ENCODE data around the gene PROZ. TPM values are rescaled to one million over a fixed set of nuclear protein-coding genes. Genes with fewer than 3 reads are reported as not detected.

Gene PROZ
- total and polyA plus RNA-seq, 2 of the 13 experiments (the other 11 are each of a cell fraction or from before 2014, with no cell fraction given), result 5.6 to 22.5 TPM

DNA sequence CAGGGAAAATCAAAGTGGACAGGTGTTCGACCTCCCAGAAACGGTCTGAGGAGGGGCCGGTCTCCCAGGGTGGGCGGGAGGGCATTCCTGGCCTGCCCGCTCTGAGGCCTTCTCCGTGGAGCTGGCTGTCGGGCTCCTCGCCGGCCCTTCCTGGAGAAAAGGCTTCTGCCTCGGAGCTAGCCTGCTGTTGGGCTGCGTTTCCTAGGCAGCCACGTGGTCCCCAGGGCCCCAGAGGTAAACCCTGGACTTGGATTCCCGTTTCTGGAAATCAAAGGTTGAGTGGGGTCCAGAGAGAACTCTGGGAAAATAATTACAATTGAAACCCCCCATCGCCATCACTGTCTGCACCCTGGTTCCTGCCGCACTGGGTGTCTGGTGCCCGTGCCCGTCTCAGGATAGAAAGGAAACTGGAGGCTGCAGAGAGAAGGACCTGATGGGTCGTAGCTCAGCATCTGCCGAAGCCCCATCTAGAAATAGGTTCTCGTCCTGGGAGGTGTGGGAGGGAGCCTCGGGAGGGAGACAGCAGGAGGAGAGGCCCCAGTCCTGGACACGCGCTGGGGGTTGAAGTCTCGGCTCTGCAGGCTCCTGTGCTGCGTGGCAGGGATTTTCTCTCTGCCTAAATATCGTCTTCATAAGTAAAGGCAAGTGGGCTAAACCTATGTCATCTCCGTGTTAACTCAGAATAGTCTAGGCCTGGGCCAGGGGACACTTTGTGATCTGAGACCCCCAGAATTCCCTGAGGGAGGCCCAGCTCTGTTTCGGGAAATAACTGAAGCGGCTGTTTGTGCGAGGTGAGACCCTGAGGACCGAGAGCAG lies 7.7 kb upstream of the PROZ start (continued):
- no peak for TF ChIP-seq MAZ (IDR thresholded peaks at IDR 0.05; ENCODE audit: borderline replicate concordance, low read depth, low read length)
- no peak for TF ChIP-seq MAZ (CRISPR knock-in tag; IDR thresholded peaks at IDR 0.05; ENCODE audit: low read depth)
- no peak for TF ChIP-seq NRL (CRISPR knock-in tag; IDR thresholded peaks at IDR 0.05; ENCODE audit: borderline replicate concordance)
- TF ChIP-seq DMAP1 (CRISPR knock-in tag; IDR thresholded peaks at IDR 0.05), result peak; percentile 49; the same call in 1 of the 2 replicates
- no peak for TF ChIP-seq GFI1 (CRISPR knock-in tag; IDR thresholded peaks at IDR 0.05; ENCODE audit: borderline replicate concordance)
- TF ChIP-seq ZNF713 (CRISPR knock-in tag; IDR thresholded peaks at IDR 0.05), result no peak
- TF ChIP-seq, protein P1, sequence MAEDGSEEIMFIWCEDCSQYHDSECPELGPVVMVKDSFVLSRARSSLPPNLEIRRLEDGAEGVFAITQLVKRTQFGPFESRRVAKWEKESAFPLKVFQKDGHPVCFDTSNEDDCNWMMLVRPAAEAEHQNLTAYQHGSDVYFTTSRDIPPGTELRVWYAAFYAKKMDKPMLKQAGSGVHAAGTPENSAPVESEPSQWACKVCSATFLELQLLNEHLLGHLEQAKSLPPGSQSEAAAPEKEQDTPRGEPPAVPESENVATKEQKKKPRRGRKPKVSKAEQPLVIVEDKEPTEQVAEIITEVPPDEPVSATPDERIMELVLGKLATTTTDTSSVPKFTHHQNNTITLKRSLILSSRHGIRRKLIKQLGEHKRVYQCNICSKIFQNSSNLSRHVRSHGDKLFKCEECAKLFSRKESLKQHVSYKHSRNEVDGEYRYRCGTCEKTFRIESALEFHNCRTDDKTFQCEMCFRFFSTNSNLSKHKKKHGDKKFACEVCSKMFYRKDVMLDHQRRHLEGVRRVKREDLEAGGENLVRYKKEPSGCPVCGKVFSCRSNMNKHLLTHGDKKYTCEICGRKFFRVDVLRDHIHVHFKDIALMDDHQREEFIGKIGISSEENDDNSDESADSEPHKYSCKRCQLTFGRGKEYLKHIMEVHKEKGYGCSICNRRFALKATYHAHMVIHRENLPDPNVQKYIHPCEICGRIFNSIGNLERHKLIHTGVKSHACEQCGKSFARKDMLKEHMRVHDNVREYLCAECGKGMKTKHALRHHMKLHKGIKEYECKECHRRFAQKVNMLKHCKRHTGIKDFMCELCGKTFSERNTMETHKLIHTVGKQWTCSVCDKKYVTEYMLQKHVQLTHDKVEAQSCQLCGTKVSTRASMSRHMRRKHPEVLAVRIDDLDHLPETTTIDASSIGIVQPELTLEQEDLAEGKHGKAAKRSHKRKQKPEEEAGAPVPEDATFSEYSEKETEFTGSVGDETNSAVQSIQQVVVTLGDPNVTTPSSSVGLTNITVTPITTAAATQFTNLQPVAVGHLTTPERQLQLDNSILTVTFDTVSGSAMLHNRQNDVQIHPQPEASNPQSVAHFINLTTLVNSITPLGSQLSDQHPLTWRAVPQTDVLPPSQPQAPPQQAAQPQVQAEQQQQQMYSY (CRISPR knock-in tag; IDR thresholded peaks at IDR 0.05), result peak; percentile 65; the same call in 1 of the 2 replicates
- TF ChIP-seq, protein P2, sequence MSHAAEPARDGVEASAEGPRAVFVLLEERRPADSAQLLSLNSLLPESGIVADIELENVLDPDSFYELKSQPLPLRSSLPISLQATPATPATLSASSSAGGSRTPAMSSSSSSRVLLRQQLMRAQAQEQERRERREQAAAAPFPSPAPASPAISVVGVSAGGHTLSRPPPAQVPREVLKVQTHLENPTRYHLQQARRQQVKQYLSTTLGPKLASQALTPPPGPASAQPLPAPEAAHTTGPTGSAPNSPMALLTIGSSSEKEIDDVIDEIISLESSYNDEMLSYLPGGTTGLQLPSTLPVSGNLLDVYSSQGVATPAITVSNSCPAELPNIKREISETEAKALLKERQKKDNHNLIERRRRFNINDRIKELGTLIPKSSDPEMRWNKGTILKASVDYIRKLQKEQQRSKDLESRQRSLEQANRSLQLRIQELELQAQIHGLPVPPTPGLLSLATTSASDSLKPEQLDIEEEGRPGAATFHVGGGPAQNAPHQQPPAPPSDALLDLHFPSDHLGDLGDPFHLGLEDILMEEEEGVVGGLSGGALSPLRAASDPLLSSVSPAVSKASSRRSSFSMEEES (CRISPR knock-in tag; IDR thresholded peaks at IDR 0.05), result no peak
- TF ChIP-seq MEIS1 (CRISPR knock-in tag; IDR thresholded peaks at IDR 0.05; ENCODE audit: borderline replicate concordance), result 0 out of 2 replicates have a peak, but pooled peaks have one; percentile 13
- no peak for TF ChIP-seq FOXM1 (CRISPR knock-in tag; IDR thresholded peaks at IDR 0.05)
- TF ChIP-seq, protein P3, sequence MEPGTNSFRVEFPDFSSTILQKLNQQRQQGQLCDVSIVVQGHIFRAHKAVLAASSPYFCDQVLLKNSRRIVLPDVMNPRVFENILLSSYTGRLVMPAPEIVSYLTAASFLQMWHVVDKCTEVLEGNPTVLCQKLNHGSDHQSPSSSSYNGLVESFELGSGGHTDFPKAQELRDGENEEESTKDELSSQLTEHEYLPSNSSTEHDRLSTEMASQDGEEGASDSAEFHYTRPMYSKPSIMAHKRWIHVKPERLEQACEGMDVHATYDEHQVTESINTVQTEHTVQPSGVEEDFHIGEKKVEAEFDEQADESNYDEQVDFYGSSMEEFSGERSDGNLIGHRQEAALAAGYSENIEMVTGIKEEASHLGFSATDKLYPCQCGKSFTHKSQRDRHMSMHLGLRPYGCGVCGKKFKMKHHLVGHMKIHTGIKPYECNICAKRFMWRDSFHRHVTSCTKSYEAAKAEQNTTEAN (CRISPR knock-in tag; conservative IDR thresholded peaks at IDR 0.05), result no peak
- no peak for TF ChIP-seq KMT2B (CRISPR knock-in tag; IDR thresholded peaks at IDR 0.05)
- TF ChIP-seq, protein P4, sequence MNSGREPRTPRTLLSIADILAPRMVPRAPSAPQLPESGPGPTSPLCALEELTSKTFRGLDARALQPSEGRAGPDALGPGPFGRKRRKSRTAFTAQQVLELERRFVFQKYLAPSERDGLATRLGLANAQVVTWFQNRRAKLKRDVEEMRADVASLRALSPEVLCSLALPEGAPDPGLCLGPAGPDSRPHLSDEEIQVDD (CRISPR knock-in tag; IDR thresholded peaks at IDR 0.05; ENCODE audit: borderline replicate concordance), result no peak
- TF ChIP-seq CC2D1A (CRISPR knock-in tag; IDR thresholded peaks at IDR 0.05), result no peak
- TF ChIP-seq, protein P5, sequence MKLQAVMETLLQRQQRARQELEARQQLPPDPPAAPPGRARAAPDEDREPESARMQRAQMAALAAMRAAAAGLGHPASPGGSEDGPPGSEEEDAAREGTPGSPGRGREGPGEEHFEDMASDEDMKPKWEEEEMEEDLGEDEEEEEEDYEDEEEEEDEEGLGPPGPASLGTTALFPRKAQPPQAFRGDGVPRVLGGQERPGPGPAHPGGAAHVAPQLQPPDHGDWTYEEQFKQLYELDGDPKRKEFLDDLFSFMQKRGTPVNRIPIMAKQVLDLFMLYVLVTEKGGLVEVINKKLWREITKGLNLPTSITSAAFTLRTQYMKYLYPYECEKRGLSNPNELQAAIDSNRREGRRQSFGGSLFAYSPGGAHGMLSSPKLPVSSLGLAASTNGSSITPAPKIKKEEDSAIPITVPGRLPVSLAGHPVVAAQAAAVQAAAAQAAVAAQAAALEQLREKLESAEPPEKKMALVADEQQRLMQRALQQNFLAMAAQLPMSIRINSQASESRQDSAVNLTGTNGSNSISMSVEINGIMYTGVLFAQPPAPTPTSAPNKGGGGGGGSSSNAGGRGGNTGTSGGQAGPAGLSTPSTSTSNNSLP (IDR thresholded peaks at IDR 0.05; ENCODE audit: low read depth, low read length), result no peak
- TF ChIP-seq, protein P6, sequence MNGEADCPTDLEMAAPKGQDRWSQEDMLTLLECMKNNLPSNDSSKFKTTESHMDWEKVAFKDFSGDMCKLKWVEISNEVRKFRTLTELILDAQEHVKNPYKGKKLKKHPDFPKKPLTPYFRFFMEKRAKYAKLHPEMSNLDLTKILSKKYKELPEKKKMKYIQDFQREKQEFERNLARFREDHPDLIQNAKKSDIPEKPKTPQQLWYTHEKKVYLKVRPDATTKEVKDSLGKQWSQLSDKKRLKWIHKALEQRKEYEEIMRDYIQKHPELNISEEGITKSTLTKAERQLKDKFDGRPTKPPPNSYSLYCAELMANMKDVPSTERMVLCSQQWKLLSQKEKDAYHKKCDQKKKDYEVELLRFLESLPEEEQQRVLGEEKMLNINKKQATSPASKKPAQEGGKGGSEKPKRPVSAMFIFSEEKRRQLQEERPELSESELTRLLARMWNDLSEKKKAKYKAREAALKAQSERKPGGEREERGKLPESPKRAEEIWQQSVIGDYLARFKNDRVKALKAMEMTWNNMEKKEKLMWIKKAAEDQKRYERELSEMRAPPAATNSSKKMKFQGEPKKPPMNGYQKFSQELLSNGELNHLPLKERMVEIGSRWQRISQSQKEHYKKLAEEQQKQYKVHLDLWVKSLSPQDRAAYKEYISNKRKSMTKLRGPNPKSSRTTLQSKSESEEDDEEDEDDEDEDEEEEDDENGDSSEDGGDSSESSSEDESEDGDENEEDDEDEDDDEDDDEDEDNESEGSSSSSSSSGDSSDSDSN (CRISPR knock-in tag; IDR thresholded peaks at IDR 0.05), result 0 out of 2 replicates have a peak, but pooled peaks have one; percentile 34
- TF ChIP-seq KDM1A (CRISPR knock-in tag; IDR thresholded peaks at IDR 0.05), result no peak

Measured in HepG2 (cell line).